ENCODE measurements around the gene CCDC15.

DNA sequence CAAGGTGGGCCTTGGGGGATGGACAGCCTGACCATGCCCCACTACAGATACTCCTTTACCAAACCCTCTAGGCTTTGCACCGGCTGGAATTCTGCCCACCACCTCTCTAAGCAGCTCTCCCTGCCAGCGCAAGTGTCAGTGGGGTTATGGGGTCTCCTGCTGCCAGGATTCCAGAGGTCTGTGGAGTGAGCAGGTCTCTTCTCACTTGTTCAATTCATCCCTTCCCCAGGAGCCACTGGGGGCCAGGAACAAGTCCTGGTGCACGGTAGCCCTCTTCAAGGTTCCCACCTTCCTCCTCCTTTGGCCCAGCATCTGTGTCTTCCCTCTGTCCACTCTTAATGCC lies 30.5 kb downstream of the CCDC15 start:
- TF ChIP-seq CTCF (conservative IDR thresholded peaks at IDR 0.05; ENCODE audit: low read length), result no peak
- TF ChIP-seq EZH2phosphoT487 (IDR thresholded peaks at IDR 0.05; ENCODE audit: borderline replicate concordance), result no peak

Data from Loucy (cell line).